ENCODE data around the gene NANOS2.

NANOS2 gene

DNA sequence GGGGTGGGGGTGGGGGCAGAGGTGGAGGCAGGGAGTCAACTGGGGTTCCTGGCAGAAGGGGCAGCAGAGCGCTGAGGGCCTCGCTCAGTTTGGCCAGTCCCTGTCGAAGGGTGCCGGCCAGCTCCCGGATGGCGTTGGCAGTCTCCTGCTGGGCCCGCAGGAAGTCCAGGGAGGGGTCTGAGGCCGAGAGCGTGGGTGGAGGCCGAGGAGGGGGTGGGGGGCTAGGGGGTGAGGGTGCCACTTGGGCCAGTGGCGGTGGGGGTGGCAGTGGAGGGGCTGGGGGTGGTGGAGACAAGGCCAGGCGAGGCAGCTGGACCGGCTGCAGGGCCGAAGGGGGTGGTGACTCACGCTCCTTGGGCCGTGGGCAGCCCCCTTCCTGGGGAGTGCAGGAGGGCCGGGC lies 23.7 kb downstream of the NANOS2 start:
- DNase-seq: no peak

DNA sequence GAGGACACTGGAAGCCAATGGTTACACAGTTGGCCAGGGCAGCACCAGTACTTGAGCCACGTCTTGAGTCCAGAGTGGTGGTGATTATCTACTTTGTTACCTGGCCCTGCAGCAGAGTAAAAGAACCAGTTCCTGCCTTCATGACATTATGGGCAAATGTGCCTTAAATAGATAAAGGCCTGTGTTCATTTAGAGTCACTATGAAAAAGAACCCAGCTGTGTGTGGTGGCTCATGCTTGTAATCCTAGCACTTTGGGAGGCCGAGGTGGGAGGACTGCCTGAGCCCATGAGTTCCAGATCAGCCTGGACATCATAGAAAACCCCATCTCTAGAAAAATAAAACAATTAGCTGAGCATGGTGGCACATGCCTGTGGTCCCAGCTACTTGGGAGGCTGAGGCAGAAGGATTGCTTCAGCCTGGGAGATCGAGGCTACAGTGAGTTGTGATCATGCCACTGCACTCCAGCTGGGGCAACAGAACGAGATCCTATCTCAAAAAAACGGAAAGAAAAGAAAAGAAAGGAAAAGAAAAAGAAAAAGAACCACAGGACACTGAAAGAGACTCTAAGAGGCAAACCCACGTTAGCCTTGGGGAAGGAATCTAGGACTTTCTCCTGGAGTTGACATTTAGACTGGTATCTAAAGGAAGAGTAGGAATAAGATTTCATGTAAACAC lies 25.2 kb downstream of the NANOS2 start:
- DNase-seq: no peak

DNA sequence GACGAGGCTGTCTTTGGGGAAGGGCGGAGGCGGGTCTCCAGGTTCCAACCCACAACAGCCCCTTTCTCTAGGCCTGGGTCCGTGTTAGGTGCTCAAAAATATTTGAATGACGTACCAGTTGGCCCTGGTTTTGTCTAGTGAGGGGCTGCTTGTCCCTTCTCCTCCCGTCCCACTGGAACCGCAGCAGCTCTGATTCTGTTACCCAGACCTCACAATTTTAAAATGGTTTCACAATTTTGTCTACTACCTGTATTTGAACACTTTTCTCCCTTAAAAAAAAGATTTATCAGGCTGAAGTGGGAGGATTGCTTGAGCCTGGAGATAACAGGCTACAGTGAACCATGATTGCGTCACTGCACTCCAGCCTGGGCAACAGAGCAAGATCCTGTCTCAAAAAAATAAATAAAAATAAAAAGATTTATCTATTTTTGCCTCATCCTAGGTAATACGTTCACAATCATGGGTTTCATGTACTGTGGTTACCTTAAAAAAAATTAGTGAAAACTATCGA lies 27.3 kb downstream of the NANOS2 start:
- no peak for DNase-seq

DNA sequence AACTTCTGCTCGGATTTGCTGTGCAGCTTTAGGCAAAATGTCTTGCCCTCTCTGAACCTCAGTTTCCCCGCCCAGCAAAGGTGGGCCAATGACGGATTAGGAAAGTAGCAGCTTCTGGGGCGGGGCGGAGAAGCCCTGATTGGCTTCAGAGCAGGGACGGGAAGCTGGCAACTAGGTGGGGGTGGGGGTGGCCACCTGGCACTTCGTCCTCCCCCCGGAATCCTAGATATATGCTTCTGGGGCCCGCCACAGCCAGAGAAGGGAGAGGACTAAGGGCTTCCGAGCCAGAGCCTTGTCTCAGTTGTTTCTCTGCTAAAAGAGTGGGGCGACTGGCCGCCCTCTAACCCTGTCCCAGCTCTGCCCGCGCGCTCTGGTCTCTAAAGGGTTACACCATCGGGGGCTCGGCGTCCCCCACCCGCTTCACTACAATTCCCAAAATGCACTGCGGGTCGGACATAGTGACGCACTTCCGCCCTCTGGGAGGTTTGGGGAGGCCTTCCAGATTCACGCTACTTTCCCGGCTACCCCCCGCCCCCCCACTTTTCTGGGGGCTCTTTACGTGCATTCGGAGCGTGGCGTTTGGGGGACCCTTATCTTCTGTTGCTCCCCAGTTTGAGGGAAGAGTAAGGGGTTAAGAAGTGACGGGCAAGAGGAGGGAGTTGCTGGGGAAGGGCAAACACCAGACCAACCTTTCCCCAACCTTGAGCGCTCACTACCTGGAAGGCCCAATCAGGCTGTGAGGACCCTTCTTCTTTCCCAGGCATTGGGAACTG lies 28.0 kb downstream of the NANOS2 start:
- peak; percentile 54 for DNase-seq

DNA sequence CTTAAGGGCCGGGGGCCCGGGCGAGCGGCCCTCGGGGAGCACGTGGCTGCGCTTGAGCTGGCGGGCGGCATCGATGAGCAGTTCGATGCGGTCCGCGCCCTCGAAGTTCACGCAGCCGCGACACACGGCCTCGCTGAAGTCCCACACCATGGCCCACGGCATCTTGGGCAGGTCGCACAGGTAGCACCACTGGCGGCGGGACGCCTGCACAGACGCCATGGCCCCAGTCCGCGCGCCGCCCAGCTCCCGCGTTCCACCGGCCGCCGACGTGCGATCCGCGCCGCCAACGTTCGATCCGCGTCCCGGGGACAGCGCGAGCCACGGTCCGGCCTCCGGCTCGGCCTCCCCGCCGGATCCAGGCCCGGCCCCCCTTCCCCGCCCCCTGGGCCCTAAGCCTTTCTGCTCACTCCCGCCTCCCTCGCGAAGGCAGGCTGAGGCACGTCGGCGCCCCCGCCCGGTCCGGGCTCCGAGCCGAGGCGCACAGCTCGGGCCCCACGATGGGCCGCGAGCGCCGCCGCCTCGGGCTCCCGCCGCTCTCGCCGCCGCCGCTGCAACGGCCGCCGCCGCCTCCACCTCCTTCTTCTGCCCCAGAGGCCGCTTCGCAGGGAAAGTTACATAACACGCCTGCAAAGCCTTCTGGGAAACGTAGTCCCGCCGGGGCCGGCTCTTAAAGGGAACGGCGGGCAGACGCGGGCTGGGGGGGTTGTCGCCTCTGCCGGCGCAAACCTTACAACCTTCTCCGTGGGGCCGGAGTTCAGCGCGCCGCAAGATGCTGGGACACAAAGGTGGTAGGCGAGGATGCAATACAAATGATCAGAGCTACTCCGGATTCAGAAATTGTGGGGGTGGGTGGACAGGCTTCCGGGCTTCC lies 28.8 kb downstream of the NANOS2 start, which contains the start of gene IRF2BP1:
IRF2BP1 (minus strand) TSS at position 586 of the 871 bp plus-strand sequence; CDS start at position 219, 367 bp downstream.
- peak; percentile 23 for DNase-seq

DNA sequence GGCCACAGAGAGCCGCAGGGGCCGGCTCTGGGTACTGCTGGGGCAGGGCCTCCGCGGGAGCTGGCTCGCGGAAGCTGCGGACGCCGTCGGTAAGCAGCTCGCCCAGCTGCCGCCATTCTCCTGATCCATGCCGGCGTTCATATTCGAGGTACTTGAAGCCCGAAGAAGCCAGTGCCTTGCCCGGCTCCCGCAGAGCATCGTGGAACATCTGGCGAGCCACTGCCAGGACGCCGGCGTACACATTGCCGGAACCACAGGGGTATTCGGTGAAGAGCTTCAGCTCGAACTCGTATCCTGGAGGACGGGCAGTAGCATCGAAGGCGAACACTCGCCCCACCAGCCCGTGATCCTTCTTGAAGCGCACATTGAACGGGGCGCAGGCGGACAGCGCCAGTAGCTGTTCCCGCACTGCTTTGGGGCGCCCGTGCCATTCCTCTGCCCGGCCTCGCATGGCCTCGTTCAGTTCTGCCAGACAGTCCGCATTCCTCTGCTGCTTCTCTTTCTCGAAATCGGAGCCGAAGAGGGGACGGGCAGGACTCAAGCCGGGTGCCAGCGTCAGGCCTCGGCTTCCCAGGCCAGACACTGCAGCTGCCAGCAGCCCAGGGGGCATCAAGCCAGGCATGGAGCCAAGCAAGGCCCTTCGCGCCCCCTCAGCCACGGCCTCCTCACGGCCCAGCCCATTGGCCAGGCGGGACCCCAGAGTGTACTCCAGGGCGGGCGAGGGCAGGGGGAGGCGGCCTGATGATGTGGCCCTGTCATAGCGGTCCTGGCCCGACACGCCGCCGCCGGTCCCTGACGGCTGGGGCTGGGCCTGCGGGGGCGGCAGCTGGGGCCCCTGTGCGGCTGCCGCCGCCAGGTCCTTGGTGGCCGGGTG lies 29.7 kb downstream of the NANOS2 start:
- no peak for DNase-seq

DNA sequence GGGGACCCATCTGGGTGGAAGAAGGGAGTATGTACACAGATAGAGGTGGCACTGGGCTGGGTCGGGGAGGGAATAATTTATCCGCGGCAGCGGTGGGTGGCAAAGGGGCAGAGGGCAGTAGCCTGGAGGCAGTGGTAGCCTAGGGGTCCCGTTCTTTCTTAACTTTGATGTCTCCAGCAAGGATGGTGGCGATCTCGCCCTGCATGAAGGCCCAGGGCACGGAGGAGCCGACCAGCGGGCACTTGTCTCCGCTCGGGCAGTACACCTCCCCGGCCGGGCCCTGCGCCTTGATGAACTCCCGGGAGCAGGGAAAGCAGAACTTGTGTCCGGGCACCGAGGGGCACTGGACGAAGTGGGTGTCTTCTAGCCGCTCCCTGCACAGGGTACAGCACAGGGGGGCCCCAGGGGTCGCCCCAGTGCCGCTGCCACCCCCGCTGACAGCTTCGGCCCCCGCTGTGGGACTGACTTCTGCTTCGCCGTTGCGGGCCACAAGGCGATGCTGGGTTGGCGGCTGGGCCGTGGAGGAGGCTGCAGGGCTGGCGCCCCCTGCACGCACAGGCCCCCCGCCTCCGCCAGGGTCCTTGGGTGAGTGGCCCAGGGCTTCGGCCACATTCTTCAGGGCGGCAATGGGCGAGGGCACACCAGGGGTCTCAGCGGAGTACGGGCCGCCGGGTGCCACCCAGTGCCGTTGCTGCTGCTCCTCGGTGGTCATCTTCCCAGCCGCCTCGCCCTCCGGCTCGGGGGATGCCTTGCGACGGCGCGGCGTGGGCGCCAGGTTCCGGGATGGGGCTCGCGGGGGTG lies 30.5 kb downstream of the NANOS2 start:
- no peak for DNase-seq

DNA sequence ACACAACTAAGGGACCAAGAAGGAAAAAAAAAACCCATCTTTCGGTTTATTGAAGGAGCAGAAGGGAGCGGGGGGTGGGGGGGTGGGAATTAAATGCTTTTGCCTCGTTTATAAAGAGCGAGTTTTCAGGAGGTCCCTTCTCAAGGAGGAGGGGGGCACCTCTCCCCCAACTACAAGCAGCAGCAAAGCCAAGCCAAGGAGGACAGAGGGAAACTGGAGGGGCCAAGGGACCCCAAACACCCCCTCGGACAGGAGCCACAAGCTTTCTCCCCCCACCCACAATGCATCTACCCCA lies 31.0 kb downstream of the NANOS2 start:
- DNase-seq: no peak

DNA sequence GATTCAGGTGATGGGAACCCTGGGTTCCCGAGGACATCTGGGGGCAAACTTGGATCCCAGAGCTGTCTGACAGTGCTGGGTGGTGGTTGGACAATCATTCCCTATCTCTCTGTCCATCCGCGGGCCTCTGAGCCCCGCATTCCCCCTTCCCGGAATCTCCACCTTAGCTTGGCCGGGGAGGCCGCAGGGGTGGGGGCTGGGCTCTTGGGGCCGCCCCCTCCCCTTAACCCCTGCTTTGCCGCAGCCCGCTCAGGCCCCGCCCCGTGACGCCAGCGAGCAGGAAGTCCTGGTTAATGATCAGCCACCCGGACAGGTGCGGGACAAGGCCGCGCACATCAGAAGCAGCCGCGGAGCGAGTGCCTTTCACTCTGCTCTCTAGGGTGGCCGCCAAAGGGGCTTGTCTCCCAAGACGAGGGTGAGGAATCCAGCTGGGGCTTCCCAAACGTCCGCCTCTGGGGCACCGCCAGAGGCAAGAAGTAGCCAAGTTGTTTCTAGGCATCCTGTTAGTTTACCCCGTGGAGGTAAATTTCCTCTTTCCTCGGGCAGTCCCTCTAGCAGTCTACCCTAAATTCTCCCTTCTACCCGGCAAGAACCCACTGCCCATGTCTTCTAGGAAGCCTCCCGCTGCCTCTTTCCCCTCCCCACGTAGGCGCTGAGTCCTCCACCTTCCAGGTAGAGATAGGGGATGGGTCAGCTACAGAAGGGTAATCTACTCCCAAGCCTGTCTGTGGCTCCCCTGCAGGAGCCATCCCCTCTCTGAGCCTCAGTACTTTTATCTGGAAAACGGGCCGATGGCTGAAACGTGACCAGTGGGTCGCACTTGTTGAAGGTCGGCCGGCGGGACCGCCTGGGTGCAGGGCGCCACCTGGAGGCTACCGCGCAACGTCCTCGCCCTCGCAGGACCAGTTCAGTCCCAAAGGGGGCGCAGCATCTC lies 31.7 kb downstream of the NANOS2 start:
- DNase-seq: no peak

DNA sequence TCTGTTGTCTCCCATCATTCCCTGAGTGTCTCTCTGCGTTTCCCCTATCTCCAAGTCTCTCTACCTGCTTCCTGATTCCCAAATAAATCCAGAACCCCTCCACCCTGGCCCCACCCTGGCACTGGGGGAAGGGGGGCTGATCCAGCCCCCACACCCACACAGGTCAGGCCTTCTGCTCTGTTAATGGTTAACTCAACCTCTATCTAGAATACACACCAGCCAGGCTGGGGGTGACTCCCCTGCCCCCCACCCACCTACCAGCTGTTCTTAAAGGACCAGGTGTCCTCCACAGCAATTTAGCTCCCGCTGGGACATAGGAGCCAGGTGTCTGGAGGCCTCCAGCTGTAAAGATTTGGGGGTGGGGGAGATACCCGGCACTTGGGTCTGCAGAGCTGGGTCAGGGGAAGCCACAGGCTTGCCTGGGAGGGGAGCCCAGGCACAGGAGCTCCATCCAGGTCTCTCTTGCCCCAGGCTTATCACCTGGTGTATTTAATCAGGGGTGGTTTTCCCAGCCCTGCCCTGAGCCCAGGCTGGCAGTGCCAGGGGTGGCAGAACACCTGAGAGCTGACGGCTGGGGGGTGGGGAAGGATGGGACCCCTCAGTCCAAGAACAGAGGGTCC lies 32.6 kb downstream of the NANOS2 start:
- DNase-seq: no peak

DNA sequence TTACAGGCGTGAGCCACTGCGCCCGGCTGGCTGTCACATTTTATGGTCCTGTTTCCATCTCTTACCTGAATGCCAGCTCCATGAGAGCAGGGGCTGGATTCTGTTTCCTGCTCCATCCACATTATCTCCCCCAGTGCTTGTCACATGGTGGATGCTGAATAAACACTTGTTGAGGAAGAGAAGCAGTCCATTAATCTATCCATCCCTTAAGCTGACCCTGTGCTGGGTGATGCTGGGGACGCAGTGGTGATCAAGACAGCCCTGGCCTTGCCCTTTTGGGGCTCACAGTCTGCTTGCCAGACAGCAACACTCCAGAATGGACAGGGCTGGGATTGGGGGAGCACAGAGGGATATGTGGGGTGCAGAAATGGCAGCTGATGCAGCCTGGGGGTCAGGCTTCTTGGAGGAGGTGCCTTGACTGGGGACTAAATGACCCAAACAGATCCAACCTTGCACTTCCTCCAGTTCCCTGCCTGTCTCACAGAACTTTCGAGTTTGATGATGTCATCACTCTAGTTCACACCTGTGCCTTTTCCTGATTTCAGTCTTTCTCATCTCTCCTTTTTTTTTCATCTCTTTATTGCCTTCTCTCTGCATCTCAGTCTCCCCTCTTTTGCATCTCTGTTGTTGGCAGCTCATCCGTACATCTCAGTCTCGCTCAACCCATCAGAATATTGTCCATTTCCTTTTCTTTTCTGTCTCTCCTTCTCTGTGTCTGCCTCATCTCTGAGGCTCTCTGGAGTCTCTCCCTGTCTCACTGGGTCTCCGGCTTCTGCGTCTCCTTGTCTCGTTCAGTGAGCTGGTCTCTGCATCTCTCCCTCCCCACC lies 33.3 kb downstream of the NANOS2 start:
- no peak for DNase-seq

DNA sequence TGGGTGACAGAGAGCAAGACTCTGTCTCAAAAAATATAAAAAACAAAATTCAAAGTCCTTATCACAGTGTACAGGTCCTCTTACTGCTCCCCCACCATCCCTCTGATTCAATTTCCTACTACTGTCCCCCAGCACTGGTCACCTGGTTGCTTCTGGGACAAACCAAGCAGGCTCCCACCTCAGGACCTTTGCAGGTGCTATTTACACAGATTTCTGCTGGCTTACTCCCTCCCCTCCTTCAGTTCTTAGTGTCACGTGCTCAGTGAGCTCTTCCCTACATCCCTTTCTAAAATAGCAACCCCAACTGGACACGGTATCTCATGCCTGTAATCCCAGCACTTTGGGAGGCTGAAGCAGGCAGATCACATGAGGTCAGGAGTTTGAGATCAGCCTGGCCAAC lies 34.6 kb downstream of the NANOS2 start:
- no peak for DNase-seq

DNA sequence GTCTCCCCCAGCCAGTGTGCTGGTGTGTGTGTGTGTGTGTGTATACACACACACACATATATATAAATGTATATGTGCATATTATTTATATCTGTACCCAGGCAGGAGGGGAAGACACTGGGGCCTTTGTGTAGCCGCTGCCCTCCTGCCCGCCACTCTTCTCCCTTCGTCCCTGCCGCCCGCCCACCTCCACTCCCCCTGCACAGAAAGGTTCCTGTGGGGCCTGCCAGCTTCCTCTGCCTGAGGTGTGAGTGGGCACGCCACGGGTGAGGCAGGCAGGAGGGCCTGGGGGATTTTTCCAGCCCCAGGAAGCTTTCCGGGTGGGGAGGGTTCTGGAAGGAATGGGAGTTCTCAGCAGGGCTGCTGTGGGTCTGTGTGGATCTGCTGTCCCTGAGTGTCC lies 35.5 kb downstream of the NANOS2 start:
- DNase-seq: no peak

DNA sequence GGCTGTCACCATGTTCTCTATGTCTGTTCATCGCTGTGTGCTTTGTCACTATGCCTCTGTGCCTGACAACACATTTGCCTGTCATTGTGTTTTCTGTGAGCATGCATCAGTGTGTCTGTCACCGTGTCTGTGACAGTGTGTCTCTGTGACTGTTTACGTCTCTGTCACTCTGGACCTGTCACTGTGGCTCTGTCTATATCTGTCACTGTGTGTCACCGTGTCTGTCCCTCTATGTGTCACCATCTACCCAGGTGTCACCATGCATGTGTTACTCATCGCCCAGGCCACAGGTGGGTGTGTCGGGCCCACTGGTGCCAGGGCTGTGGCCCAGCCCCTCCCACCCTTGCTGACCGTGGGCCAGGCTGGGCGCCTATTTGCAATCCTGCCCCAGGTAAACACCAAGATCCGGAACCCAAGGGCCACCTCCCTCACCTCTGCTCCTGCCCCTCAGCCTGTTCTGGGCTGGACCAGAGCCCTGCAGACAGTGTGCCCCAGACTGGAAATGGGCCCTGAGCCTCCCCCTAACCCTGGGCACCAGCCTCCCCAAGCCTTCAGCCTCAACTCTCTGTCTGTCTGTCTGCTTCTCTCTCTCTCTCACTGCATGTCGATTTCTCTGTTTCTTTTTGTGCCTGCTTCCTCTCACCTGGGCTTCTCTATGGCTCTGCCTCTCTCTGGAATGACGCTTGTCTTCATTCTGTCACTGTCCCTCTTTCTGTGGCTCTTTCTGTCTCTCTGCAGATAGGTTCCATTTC lies 36.4 kb downstream of the NANOS2 start:
- DNase-seq: no peak

DNA sequence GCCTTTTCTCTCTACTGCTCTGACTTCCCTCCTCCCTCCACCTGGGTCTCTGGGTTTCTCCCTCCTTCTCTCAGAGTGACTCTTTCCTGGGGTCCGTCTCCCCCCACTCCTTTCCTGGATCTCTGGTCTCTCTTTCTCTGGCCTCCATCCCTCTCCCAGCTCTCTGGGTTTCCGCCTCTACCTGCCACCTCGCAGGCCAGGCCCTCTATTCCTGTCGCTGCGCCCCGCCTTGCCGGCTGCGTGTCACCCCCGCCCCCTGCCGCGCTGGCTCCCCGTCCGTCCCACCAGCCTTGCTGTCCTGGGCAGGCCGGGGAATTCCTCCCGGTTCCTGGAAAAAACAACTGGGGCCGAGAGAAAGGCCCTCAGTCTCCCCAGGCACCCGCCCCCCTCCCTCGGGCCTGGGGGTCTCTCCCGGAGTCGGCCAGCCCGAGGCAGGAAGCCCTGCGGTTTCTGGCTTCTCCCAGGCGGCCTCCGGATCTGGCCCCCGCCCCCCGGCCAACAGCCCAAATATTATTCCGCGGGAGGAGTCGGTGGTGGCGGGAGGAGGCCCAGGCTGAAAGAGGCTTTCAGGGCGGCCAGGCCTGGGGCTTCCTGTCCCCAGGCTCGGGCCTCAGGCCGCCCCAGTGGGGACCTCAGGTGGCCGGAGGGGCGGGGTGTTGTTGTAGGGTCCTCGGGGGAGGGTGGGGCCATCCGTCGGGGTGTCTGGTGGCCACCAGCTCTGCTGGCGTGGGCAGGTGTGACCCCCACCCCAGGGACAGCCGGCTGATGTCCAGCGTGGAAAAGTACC lies 38.0 kb downstream of the NANOS2 start:
- no peak for DNase-seq

DNA sequence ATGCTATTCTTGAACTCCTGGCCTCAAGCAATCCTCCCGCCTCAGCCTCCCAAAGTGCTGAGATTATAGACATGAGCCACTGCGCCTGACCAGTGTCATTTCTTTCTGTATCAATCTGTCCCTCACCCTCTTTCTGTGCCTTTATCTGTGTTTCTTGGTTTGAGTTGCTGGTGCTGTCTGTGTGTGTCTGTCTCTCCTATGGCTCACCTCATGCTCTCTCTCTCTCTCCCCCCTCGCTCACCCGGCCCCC lies 38.5 kb downstream of the NANOS2 start:
- DNase-seq: no peak

DNA sequence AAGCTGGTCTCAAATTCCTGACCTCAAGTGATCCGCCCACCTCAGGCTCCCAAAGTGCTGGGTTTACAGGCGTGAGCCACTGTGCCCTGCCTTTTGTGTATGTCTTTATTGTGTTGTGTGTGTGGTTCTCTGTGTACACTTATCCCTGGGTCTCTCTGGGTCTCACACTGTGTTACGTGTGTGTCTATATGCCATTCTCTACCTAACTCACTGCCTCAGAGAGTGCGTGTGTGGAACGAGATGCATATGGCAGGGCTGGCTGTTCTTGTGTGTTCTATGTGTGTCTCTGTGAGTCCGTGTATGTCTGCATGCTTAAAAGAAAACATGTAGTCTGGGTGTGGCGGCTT lies 40.0 kb downstream of the NANOS2 start:
- no peak for DNase-seq

DNA sequence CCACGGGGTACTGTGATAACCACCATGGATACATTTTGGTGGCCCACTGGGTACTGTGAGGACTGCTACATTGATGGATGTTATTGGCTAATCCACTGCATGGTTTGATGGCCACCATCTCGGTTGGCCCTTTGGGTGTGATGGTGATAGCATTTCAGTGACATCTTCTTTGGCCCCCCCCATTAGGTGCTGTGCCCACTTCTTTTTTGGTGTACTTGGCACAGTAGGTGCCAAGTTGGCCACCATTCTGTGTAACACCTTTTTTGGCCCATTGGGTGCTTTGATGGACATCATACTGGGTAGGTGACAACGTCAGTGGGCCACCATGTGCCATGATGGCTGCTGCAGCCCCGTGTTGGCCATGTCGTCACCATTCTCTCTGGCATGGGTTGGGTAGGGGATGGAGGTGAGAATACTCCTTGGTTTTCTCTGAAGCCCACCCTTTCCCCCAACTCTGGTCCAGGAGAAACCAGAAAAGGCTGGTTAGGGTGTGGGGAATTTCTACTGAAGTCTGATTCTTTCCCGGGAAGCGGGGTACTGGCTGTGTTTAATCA lies 41.3 kb downstream of the NANOS2 start:
- DNase-seq: no peak
